Liver (tissue), 3 donors: ENCODE measurements around the gene PPP4R2.

Experiments
- EGR1 ChIP-seq, 2 donors: IDR thresholded peaks; 2 replicates each; pipeline ENCODE4 v1.6.1; 2016 to 2018; ENCODE audit warnings: antibody characterized with exemption in 2 of 2, low read depth in 2 of 2
- FOXA1 ChIP-seq: IDR thresholded peaks from 2 replicates; pipeline ENCODE4 v1.6.1; 2016; ENCODE audit warnings: antibody characterized with exemption
- GABPA ChIP-seq, 2 donors: IDR thresholded peaks in 1 of 2; conservative IDR thresholded peaks in 1 of 2; 2 replicates each; pipeline ENCODE4 v1.6.1; 2016; ENCODE audit warnings: antibody characterized with exemption in 2 of 2, mild to moderate bottlenecking in 1 of 2, moderate library complexity in 1 of 2
- JUND ChIP-seq, 2 donors: IDR thresholded peaks; 2 replicates each; pipeline ENCODE4 v1.6.1; 2016; ENCODE audit warnings: antibody characterized with exemption in 2 of 2
- RAD21 ChIP-seq, 2 donors: IDR thresholded peaks; 2 replicates each; pipeline ENCODE4 v1.6.1; 2016; ENCODE audit warnings: antibody characterized with exemption in 2 of 2, mild to moderate bottlenecking in 2 of 2
- RXRA ChIP-seq, 2 donors: IDR thresholded peaks; 2 replicates each; pipeline ENCODE4 v1.6.1; 2017 to 2018; ENCODE audit warnings: antibody characterized with exemption in 2 of 2, mild to moderate bottlenecking in 1 of 2
- YY1 ChIP-seq: IDR thresholded peaks from 2 replicates; pipeline ENCODE4 v1.6.1; 2016; ENCODE audit warnings: antibody characterized with exemption, mild to moderate bottlenecking
- TF ChIP-seq, protein P1 (sequence below): fragments of 150-350 bp; IDR thresholded peaks from 2 replicates; pipeline ENCODE4 v1.5.1; 2017; ENCODE audit warnings: improper control_type of control experiment, low read depth, low read length; ENCODE audit not compliant: missing input control
- TF ChIP-seq, protein P2 (sequence below): IDR thresholded peaks from 2 replicates; pipeline ENCODE4 v1.6.1; 2016; ENCODE audit warnings: antibody characterized with exemption
- TF ChIP-seq, protein P3 (sequence below): IDR thresholded peaks from 2 replicates; pipeline ENCODE4 v1.6.1; 2016; ENCODE audit warnings: antibody characterized with exemption, mild to moderate bottlenecking
- TF ChIP-seq, protein P4 (sequence below): IDR thresholded peaks from 2 replicates; pipeline ENCODE4 v1.6.1; 2016; ENCODE audit warnings: antibody characterized with exemption
- TF ChIP-seq, protein P5 (sequence below): IDR thresholded peaks from 2 replicates; pipeline ENCODE4 v1.6.1; 2016; ENCODE audit warnings: antibody characterized with exemption
- donor health status: healthy.
- donor health status: healthy.

DNA sequence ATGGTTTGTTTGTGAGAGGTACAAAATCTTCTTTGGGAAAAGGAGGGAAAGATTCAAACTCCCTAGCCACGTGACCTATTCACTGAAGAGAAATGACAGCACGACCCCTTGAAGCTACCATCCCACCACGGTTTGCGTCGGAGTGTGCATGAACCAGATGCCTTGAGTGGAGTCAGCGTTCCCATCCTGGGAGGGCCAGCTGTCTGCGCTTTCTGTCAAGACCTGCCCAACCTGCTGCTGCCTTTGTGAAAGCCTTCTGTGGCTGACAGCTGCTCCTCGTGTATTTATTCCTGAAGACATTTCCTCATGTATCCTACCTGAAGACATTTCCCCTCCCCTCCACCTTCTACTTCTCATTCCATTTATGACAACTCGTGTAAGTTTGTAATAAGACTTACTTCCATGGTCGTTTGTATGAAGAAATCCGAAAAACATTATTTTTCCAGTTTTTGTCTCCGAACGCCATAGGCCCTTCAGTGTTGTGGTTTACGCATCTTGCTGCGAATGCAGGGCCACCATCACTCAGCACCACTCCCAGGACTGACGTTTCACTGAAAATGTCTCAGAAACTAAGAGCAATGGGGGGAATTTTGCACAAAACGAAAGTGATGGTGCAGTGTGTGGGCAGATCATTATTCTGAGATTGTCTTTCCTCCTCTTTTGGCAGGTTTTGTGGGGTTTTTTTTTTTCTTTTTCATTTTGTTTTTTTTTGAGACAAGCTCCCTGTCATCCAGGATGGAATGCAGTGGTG is 83.8 kb downstream of the PPP4R2 start:
- TF ChIP-seq, protein P1, sequence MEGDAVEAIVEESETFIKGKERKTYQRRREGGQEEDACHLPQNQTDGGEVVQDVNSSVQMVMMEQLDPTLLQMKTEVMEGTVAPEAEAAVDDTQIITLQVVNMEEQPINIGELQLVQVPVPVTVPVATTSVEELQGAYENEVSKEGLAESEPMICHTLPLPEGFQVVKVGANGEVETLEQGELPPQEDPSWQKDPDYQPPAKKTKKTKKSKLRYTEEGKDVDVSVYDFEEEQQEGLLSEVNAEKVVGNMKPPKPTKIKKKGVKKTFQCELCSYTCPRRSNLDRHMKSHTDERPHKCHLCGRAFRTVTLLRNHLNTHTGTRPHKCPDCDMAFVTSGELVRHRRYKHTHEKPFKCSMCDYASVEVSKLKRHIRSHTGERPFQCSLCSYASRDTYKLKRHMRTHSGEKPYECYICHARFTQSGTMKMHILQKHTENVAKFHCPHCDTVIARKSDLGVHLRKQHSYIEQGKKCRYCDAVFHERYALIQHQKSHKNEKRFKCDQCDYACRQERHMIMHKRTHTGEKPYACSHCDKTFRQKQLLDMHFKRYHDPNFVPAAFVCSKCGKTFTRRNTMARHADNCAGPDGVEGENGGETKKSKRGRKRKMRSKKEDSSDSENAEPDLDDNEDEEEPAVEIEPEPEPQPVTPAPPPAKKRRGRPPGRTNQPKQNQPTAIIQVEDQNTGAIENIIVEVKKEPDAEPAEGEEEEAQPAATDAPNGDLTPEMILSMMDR, result no peak
- TF ChIP-seq, protein P2, sequence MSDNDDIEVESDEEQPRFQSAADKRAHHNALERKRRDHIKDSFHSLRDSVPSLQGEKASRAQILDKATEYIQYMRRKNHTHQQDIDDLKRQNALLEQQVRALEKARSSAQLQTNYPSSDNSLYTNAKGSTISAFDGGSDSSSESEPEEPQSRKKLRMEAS, result no peak
- TF ChIP-seq, protein P3, sequence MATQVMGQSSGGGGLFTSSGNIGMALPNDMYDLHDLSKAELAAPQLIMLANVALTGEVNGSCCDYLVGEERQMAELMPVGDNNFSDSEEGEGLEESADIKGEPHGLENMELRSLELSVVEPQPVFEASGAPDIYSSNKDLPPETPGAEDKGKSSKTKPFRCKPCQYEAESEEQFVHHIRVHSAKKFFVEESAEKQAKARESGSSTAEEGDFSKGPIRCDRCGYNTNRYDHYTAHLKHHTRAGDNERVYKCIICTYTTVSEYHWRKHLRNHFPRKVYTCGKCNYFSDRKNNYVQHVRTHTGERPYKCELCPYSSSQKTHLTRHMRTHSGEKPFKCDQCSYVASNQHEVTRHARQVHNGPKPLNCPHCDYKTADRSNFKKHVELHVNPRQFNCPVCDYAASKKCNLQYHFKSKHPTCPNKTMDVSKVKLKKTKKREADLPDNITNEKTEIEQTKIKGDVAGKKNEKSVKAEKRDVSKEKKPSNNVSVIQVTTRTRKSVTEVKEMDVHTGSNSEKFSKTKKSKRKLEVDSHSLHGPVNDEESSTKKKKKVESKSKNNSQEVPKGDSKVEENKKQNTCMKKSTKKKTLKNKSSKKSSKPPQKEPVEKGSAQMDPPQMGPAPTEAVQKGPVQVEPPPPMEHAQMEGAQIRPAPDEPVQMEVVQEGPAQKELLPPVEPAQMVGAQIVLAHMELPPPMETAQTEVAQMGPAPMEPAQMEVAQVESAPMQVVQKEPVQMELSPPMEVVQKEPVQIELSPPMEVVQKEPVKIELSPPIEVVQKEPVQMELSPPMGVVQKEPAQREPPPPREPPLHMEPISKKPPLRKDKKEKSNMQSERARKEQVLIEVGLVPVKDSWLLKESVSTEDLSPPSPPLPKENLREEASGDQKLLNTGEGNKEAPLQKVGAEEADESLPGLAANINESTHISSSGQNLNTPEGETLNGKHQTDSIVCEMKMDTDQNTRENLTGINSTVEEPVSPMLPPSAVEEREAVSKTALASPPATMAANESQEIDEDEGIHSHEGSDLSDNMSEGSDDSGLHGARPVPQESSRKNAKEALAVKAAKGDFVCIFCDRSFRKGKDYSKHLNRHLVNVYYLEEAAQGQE, result no peak
- TF ChIP-seq GABPA (IDR thresholded peaks at IDR 0.05 in 1 of 2, conservative IDR thresholded peaks at IDR 0.05 in 1 of 2), result no peak
- TF ChIP-seq, protein P4, sequence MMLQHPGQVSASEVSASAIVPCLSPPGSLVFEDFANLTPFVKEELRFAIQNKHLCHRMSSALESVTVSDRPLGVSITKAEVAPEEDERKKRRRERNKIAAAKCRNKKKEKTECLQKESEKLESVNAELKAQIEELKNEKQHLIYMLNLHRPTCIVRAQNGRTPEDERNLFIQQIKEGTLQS, result no peak
- TF ChIP-seq RXRA (IDR thresholded peaks at IDR 0.05), result no peak
- no peak for TF ChIP-seq JUND (IDR thresholded peaks at IDR 0.05)
- TF ChIP-seq RAD21 (IDR thresholded peaks at IDR 0.05), result no peak
- TF ChIP-seq YY1, result no peak
- TF ChIP-seq EGR1 (IDR thresholded peaks at IDR 0.05; ENCODE audit: low read depth in 2 of 2), result no peak
- TF ChIP-seq FOXA1, result no peak
- TF ChIP-seq, protein P5, sequence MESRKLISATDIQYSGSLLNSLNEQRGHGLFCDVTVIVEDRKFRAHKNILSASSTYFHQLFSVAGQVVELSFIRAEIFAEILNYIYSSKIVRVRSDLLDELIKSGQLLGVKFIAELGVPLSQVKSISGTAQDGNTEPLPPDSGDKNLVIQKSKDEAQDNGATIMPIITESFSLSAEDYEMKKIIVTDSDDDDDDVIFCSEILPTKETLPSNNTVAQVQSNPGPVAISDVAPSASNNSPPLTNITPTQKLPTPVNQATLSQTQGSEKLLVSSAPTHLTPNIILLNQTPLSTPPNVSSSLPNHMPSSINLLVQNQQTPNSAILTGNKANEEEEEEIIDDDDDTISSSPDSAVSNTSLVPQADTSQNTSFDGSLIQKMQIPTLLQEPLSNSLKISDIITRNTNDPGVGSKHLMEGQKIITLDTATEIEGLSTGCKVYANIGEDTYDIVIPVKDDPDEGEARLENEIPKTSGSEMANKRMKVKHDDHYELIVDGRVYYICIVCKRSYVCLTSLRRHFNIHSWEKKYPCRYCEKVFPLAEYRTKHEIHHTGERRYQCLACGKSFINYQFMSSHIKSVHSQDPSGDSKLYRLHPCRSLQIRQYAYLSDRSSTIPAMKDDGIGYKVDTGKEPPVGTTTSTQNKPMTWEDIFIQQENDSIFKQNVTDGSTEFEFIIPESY, result no peak
